HG02981 (cell line): ENCODE results near the gene SMCO2.

Source experiments
- ATAC-seq: cut with Tn5 transposase; IDR thresholded peaks from one replicate; pipeline ENCODE4 v1.9.1; 2021; ENCODE audit warnings: mild to moderate bottlenecking, moderate library complexity; ENCODE audit not compliant: unreplicated experiment

The SMCO2 gene

GRCh38 chr12:27549236-27549800 is 102.8 kb downstream of the SMCO2 start:
- ATAC-seq: no peak

GRCh38 chr12:27549801-27550652 is 103.5 kb downstream of the SMCO2 start:
- ATAC-seq: no peak

- ATAC-seq: no peak
Observed at GRCh38 chr12:27550653-27550975, 104.1 kb downstream of the SMCO2 start.

- no peak for ATAC-seq
Observed at GRCh38 chr12:27551172-27551840, 104.8 kb downstream of the SMCO2 start.
